ENCODE data around the gene MBP.

- TF ChIP-seq SIN3A (IDR thresholded peaks at IDR 0.05; ENCODE audit: borderline replicate concordance, insufficient read depth, low read length) (no peak), TAF1 (IDR thresholded peaks at IDR 0.05; ENCODE audit: borderline replicate concordance, insufficient read depth, low read length) (no peak), POLR2AphosphoS5 (IDR thresholded peaks at IDR 0.05; ENCODE audit: low read depth, low read length) (no peak), FOXP2 (optimal IDR thresholded peaks at IDR 0.05; ENCODE audit: borderline replicate concordance, extremely low read depth, extremely low read length, insufficient read depth) (no peak)
Observed at GRCh38 chr18:77006305-77007175, 126.0 kb downstream of the MBP start.

Measured in PFSK-1 (cell line).